ACC112 (cell line): Measurements from ENCODE around the gene GRK5.
"Not testable (repeated sequence)": the region's sequence is repeated elsewhere in the genome, so short reads cannot be mapped to it uniquely, and the experiment has no call there.

Source experiments
- H2AFZ ChIP-seq: fragments of 200-600 bp; sonication (generic); one replicate; pipeline ENCODE4 v1.6.0; 2017; ENCODE audit warnings: antibody characterized with exemption, low read length; ENCODE audit not compliant: unreplicated experiment
- H3K27ac ChIP-seq: fragments of 200-600 bp; sonication (generic); 2 replicates; pipeline ENCODE4 v1.5.1; 2014; ENCODE audit warnings: low read depth, mild to moderate bottlenecking, antibody characterized with exemption, low read length, moderate library complexity
- H3K27me3 ChIP-seq: fragments of 200-600 bp; sonication (generic); 2 replicates; pipeline ENCODE4 v1.6.1; 2014; ENCODE audit warnings: mild to moderate bottlenecking, antibody characterized with exemption, low read length, moderate library complexity, mixed read lengths; ENCODE audit not compliant: insufficient read depth
- H3K36me3 ChIP-seq: fragments of 200-600 bp; sonication (generic); 2 replicates; pipeline ENCODE4 v1.6.1; 2016; ENCODE audit warnings: mild to moderate bottlenecking, antibody characterized with exemption, low read length, moderate library complexity, mixed read lengths; ENCODE audit not compliant: insufficient read depth
- H3K4me1 ChIP-seq: fragments of 200-600 bp; sonication (generic); one replicate; pipeline ENCODE4 v1.6.1; 2016; ENCODE audit warnings: low read length, mixed read lengths; ENCODE audit not compliant: insufficient read depth, unreplicated experiment, control insufficient read depth
- H3K4me3 ChIP-seq: fragments of 200-600 bp; sonication (generic); 2 replicates; pipeline ENCODE4 v1.5.1; 2014; ENCODE audit warnings: mild to moderate bottlenecking, low read depth, low read length
- H3K79me2 ChIP-seq: fragments of 200-600 bp; sonication (generic); one replicate; pipeline ENCODE4 v1.6.0; 2016; ENCODE audit warnings: low read length; ENCODE audit not compliant: control insufficient read depth, unreplicated experiment, insufficient read depth

Gene GRK5

GRCh38 chr10:119462773-119463172 is 255.4 kb downstream of the GRK5 start:
- H3K79me2 ChIP-seq = no peaks in the 10 kb centered on the region
- H2AFZ ChIP-seq = no peak overlapping the region
- no peaks in the 10 kb centered on the region for H3K4me1 ChIP-seq
- H3K36me3 ChIP-seq = no peaks in the 10 kb centered on the region
- peaks cover 30% of the 10 kb centered on the region for H3K27me3 ChIP-seq
- H3K27ac ChIP-seq = no peak overlapping the region
- H3K4me3 ChIP-seq = no peak overlapping the region

GRCh38 chr10:119463195-119463594 is 255.8 kb downstream of the GRK5 start:
- not testable (repeated sequence) for H3K79me2 ChIP-seq, H3K36me3 ChIP-seq, H3K4me1 ChIP-seq, H2AFZ ChIP-seq, H3K27ac ChIP-seq, H3K4me3 ChIP-seq
- H3K27me3 ChIP-seq = peaks cover 30% of the 10 kb centered on the region

- peaks cover 40% of the 10 kb centered on the region for H3K27me3 ChIP-seq
- H3K27ac ChIP-seq = no peak overlapping the region
- no peak overlapping the region for H3K4me3 ChIP-seq
- no peak overlapping the region for H2AFZ ChIP-seq
- H3K36me3 ChIP-seq = no peaks in the 10 kb centered on the region
- no peaks in the 10 kb centered on the region for H3K4me1 ChIP-seq
- no peaks in the 10 kb centered on the region for H3K79me2 ChIP-seq
These were observed 257.7 kb downstream of the GRK5 start for GRCh38 chr10:119465085-119465484.

DNA sequence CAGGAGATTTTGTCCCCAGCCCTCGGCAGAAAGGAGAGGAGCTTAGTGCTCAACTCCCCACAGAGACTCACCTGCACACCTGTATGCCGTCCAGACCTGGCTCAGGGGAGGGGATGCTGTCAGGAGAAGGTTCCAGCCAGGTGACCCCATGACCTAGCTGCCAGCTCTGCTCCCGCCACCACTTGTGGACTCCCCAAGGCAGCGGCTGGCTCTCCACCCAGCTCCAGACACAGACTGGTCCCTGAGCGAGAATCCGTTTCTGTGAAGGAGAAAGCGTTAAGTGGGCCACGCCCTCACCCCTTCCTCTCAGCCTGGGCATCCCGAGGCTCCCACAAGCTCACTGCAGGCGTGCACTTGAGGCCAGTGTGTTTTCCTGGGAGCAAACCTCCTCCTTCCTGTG is 258.7 kb downstream of the GRK5 start:
- no peaks in the 10 kb centered on the region for H3K79me2 ChIP-seq
- H3K36me3 ChIP-seq = no peaks in the 10 kb centered on the region
- H3K4me1 ChIP-seq = no peaks in the 10 kb centered on the region
- no peak overlapping the region for H2AFZ ChIP-seq
- no peak overlapping the region for H3K4me3 ChIP-seq
- peaks cover 50% of the 10 kb centered on the region for H3K27me3 ChIP-seq
- H3K27ac ChIP-seq = no peak overlapping the region

DNA sequence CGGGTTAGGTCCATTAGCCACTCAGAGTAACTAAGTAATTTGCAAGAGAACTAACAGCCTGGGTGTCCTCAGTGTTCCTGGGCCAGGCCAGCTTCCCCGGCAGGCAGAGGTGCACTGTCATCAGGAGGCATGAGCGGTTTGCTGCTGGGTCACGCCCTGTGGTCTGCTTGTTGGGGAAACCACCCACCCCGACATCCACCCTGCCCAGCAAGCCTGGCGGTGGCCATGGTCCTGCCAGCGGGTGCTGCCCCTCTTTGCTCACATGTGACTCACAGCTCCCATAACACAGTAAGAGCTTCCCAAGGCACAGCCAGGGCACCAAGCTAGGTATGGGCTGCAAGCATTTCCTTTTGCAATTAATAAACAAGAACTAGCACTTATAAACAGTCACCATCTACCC is 259.3 kb downstream of the GRK5 start:
- Histone ChIP-seq H3K79me2 (no peaks in the 10 kb centered on the region), H2AFZ (no peak overlapping the region), H3K4me1 (no peaks in the 10 kb centered on the region), H3K27me3 (peaks cover 54% of the 10 kb centered on the region), H3K36me3 (no peaks in the 10 kb centered on the region), H3K27ac (no peak overlapping the region), H3K4me3 (no peak overlapping the region)

DNA sequence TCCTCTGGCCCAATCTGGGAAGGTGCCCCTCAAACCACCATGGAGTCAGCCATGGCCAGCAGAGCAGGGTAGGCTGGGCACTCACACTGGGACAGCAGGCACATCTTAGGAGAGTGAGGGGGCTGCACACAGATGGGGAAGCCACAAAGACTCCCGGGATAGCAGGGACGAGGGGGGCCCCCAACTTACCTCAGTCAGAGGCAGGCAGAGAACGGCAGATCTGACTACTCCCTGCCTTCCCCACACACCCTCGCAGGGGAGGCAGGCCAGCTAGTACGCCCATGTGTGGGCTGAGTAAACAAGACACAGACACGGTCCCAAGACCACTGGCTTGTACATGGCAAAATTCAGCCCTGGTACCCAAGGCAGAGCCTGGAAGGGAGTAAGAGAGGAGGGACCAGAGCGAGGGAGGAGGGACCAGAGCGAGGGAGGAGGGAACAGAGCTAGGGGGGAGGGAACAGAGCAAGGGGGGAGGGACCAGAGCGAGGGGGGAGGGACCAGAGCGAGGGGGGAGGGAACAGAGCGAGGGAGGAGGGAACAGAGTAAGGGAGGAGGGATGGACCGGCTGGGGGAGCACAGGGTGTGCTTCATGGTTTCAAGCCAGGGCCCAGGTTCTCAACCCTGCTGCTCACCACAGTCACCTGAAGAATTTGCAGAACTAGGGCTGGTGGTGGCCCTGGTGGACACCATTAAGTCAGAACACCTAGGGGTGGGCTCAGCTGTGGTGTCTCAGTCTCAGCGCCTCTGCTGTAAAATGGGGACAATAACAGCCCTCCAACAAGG is 261.4 kb downstream of the GRK5 start:
- Histone ChIP-seq H3K4me1 (no peaks in the 10 kb centered on the region), H2AFZ (no peak overlapping the region), H3K4me3 (no peak overlapping the region), H3K27me3 (peaks cover 56% of the 10 kb centered on the region), H3K79me2 (no peaks in the 10 kb centered on the region), H3K27ac (no peak overlapping the region), H3K36me3 (no peaks in the 10 kb centered on the region)

- Histone ChIP-seq H3K27ac (no peak overlapping the region), H3K36me3 (no peaks in the 10 kb centered on the region), H2AFZ (no peak overlapping the region), H3K79me2 (no peaks in the 10 kb centered on the region), H3K4me3 (no peak overlapping the region), H3K27me3 (peaks cover 57% of the 10 kb centered on the region), H3K4me1 (no peaks in the 10 kb centered on the region)
These were observed 261.9 kb downstream of the GRK5 start for GRCh38 chr10:119469325-119469707.

DNA sequence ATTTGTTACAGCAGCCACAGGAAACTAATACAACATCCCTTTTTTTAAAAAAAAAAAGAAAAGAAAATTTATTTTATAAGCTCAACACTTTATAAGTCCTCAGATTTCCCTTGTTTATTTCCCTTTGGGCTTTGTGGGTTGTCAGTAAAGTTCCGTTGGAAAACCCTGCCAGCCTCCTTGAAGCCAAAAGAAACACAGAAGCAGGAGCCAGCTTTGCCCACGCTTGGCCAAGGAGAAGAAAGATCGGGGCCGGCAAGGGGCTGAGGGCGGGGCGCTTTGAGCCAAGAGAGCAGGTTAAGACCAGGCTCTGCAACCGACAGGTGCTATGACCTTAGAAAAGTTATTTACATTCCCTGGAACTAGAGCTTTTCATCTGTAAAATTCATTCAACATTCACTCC is 262.5 kb downstream of the GRK5 start:
- Histone ChIP-seq H3K79me2 (no peaks in the 10 kb centered on the region), H3K4me3 (no peak overlapping the region), H3K27me3 (peaks cover 62% of the 10 kb centered on the region)

DNA sequence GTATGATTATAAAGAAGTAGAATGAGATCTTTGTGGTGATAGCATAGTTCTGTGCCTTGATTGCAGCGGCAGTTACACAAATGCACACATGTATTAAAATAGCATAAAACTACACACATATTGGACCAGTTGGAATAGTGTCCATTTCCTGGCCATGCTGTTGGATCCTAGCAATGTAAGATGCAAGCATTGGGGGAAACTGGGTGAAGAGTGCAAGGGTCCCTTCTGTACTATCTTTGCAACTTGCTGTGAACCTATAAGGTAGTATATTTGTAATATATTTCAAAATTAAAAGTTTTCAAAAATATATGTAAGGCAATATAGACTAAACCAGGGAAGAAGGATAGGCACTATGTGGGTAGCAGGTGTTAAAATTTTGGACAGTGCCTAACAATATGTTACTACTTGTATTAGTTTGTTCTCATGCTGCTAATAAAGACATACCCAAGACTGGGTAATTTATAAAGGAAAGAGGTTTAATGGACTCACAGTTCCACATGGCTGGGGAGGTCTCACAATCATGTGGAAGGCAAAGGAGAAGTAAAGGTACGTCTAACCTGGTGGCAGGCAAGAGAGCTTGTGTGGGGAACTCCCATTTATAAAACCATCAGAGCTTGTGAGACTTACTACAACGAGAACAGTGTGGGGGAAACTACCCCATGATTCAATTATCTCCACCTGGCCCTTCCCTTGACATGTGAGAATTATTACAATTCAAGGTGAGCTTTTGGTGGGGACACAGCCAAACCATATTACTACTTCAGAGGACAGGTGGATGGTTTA is 263.7 kb downstream of the GRK5 start:
- peaks cover 61% of the 10 kb centered on the region for H3K27me3 ChIP-seq
- no peak overlapping the region for H2AFZ ChIP-seq
- no peaks in the 10 kb centered on the region for H3K4me1 ChIP-seq
- no peaks in the 10 kb centered on the region for H3K79me2 ChIP-seq
- no peaks in the 10 kb centered on the region for H3K36me3 ChIP-seq
- H3K27ac ChIP-seq = no peak overlapping the region
- H3K4me3 ChIP-seq = no peak overlapping the region

More for the DNA sequence above, 262.5 kb downstream of the GRK5 start:
- Histone ChIP-seq H3K36me3 (no peaks in the 10 kb centered on the region), H2AFZ (no peak overlapping the region), H3K4me1 (no peaks in the 10 kb centered on the region), H3K27ac (no peak overlapping the region)

- Histone ChIP-seq H3K27me3 (peaks cover 83% of the 10 kb centered on the region), H3K27ac (no peak overlapping the region), H3K4me1 (no peaks in the 10 kb centered on the region), H2AFZ (no peak overlapping the region), H3K4me3 (no peak overlapping the region), H3K79me2 (no peaks in the 10 kb centered on the region), H3K36me3 (no peaks in the 10 kb centered on the region)
These were observed 266.4 kb downstream of the GRK5 start for GRCh38 chr10:119473771-119474170.

GRCh38 chr10:119474606-119475005 is 267.2 kb downstream of the GRK5 start:
- no peak overlapping the region for H3K27ac ChIP-seq
- no peak overlapping the region for H2AFZ ChIP-seq
- H3K27me3 ChIP-seq = peaks cover 85% of the 10 kb centered on the region
- H3K36me3 ChIP-seq = no peaks in the 10 kb centered on the region
- H3K4me3 ChIP-seq = no peak overlapping the region
- H3K4me1 ChIP-seq = no peaks in the 10 kb centered on the region
- no peaks in the 10 kb centered on the region for H3K79me2 ChIP-seq
